Effector memory CD4-positive, alpha-beta T cell (primary cell): ENCODE data around the gene DMPK.

Source experiments
- DNase-seq, 3 donors: peaks; one replicate each; pipeline ENCODE4 v3.0.0-alpha.2; 2020
- H3K27ac ChIP-seq: 2 replicates; pipeline ENCODE4 v1.7.0; 2013; ENCODE audit warnings: mild to moderate bottlenecking, low read length, moderate library complexity; ENCODE audit not compliant: insufficient read depth, poor library complexity, severe bottlenecking
- H3K27me3 ChIP-seq: replicated peaks from 2 replicates; pipeline ENCODE4 v1.7.0; 2013; ENCODE audit warnings: mild to moderate bottlenecking, low read length; ENCODE audit not compliant: insufficient read depth, control insufficient read depth, poor library complexity, severe bottlenecking
- H3K36me3 ChIP-seq: 2 replicates; pipeline ENCODE4 v1.7.0; 2013; ENCODE audit warnings: mild to moderate bottlenecking, low read length, moderate library complexity; ENCODE audit not compliant: control insufficient read depth, insufficient read depth
- H3K4me1 ChIP-seq: 2 replicates; pipeline ENCODE4 v1.7.0; 2013; ENCODE audit warnings: low read length, mild to moderate bottlenecking; ENCODE audit not compliant: control insufficient read depth, insufficient read depth, poor library complexity, severe bottlenecking
- H3K4me3 ChIP-seq: 2 replicates; pipeline ENCODE4 v1.7.0; 2013; ENCODE audit warnings: low read length, low read depth, mild to moderate bottlenecking; ENCODE audit not compliant: insufficient read depth, poor library complexity, severe bottlenecking
- H3K9me3 ChIP-seq: 2 replicates; pipeline ENCODE4 v1.7.0; 2013; ENCODE audit warnings: mild to moderate bottlenecking, low read length, moderate library complexity; ENCODE audit not compliant: control insufficient read depth

The DMPK gene

GRCh38 chr19:45779231-45780145 lies 2.8 kb downstream of the DMPK start:
- Histone ChIP-seq H3K4me1 (peaks cover 14% of the 10 kb centered on the region), H3K4me3 (peak overlapping the region; percentile 8), H3K36me3 (no peaks in the 10 kb centered on the region), H3K27ac (no peak overlapping the region), H3K9me3 (no peaks in the 10 kb centered on the region), H3K27me3 (peaks cover 9% of the 10 kb centered on the region)
- DNase-seq, result peak; percentile 73 to 83 (median 75)

GRCh38 chr19:45778010-45778661 lies 4.2 kb downstream of the DMPK start:
- no peaks in the 10 kb centered on the region for H3K36me3 ChIP-seq
- H3K9me3 ChIP-seq, result no peaks in the 10 kb centered on the region
- H3K27me3 ChIP-seq, result peaks cover 9% of the 10 kb centered on the region
- no peak for DNase-seq
- peaks cover 14% of the 10 kb centered on the region for H3K4me1 ChIP-seq
- H3K27ac ChIP-seq, result no peak overlapping the region
- H3K4me3 ChIP-seq, result no peak overlapping the region

GRCh38 chr19:45777395-45777961 lies 4.8 kb downstream of the DMPK start:
- no peaks in the 10 kb centered on the region for H3K9me3 ChIP-seq
- H3K27me3 ChIP-seq, result peaks cover 9% of the 10 kb centered on the region
- H3K4me3 ChIP-seq, result no peak overlapping the region
- H3K36me3 ChIP-seq, result no peaks in the 10 kb centered on the region
- H3K4me1 ChIP-seq, result peaks cover 14% of the 10 kb centered on the region
- DNase-seq, result no peak
- H3K27ac ChIP-seq, result no peak overlapping the region

GRCh38 chr19:45774765-45775164 lies 7.5 kb downstream of the DMPK start:
- Histone ChIP-seq H3K4me3 (no peak overlapping the region), H3K36me3 (no peaks in the 10 kb centered on the region), H3K27ac (no peak overlapping the region), H3K27me3 (peaks cover 2% of the 10 kb centered on the region), H3K9me3 (no peaks in the 10 kb centered on the region), H3K4me1 (peaks cover 23% of the 10 kb centered on the region)
- DNase-seq, result no peak

- H3K27me3 ChIP-seq, result no peaks in the 10 kb centered on the region
- H3K4me3 ChIP-seq, result no peak overlapping the region
- peaks cover 21% of the 10 kb centered on the region for H3K4me1 ChIP-seq
- H3K9me3 ChIP-seq, result no peaks in the 10 kb centered on the region
- H3K27ac ChIP-seq, result no peak overlapping the region
- no peaks in the 10 kb centered on the region for H3K36me3 ChIP-seq
- no peak for DNase-seq
Observed at GRCh38 chr19:45773384-45773783, 8.9 kb downstream of the DMPK start.

GRCh38 chr19:45772912-45773311 lies 9.4 kb downstream of the DMPK start:
- no peaks in the 10 kb centered on the region for H3K36me3 ChIP-seq
- H3K27me3 ChIP-seq, result no peaks in the 10 kb centered on the region
- peaks cover 26% of the 10 kb centered on the region for H3K4me1 ChIP-seq
- no peak overlapping the region for H3K4me3 ChIP-seq
- DNase-seq, result no peak
- H3K27ac ChIP-seq, result no peak overlapping the region
- no peaks in the 10 kb centered on the region for H3K9me3 ChIP-seq

GRCh38 chr19:45772130-45772840 lies 10.0 kb downstream of the DMPK start:
- Histone ChIP-seq H3K4me3 (no peak overlapping the region), H3K27ac (no peak overlapping the region), H3K4me1 (peaks cover 30% of the 10 kb centered on the region), H3K36me3 (no peaks in the 10 kb centered on the region), H3K27me3 (peaks cover under 1% of the 10 kb centered on the region), H3K9me3 (no peaks in the 10 kb centered on the region)
- no peak for DNase-seq

GRCh38 chr19:45771311-45771933 lies 10.9 kb downstream of the DMPK start:
- no peak for DNase-seq
- no peaks in the 10 kb centered on the region for H3K9me3 ChIP-seq
- H3K27me3 ChIP-seq, result peaks cover 9% of the 10 kb centered on the region
- no peak overlapping the region for H3K27ac ChIP-seq
- peaks cover 30% of the 10 kb centered on the region for H3K4me1 ChIP-seq
- no peak overlapping the region for H3K4me3 ChIP-seq
- H3K36me3 ChIP-seq, result no peaks in the 10 kb centered on the region

GRCh38 chr19:45770192-45771101 lies 11.8 kb downstream of the DMPK start:
- Histone ChIP-seq H3K4me3 (peak overlapping the region; percentile 68), H3K27me3 (peaks cover 16% of the 10 kb centered on the region), H3K4me1 (peaks cover 30% of the 10 kb centered on the region)

More at GRCh38 chr19:45770192-45771101, 11.8 kb downstream of the DMPK start:
- no peaks in the 10 kb centered on the region for H3K36me3 ChIP-seq
- H3K9me3 ChIP-seq, result no peaks in the 10 kb centered on the region
- DNase-seq, result peak; percentile 80 to 83 (median 81)
- peak overlapping the region; percentile 56 for H3K27ac ChIP-seq
